LNCAP (cell line): ENCODE measurements around the gene GPC5.
A peak's percentile ranks its signal among the peaks of the same experiment; 100 is the strongest.

Experiments used
- CTCF ChIP-seq: fragments of 450-650 bp; IDR thresholded peaks from 2 replicates; pipeline ENCODE4 v1.5.1; 2017; ENCODE audit warnings: mild to moderate bottlenecking

The GPC5 gene

GRCh38 chr13:91627952-91628739 is 229.7 kb downstream of the GPC5 start:
- no peak for TF ChIP-seq CTCF

GRCh38 chr13:91630946-91631345 is 232.5 kb downstream of the GPC5 start:
- TF ChIP-seq CTCF: no peak

GRCh38 chr13:91632086-91632485 is 233.7 kb downstream of the GPC5 start:
- no peak for TF ChIP-seq CTCF

GRCh38 chr13:91639330-91639729 is 240.9 kb downstream of the GPC5 start:
- TF ChIP-seq CTCF: no peak

GRCh38 chr13:91643394-91643793 is 245.0 kb downstream of the GPC5 start:
- TF ChIP-seq CTCF: no peak

GRCh38 chr13:91644806-91645205 is 246.4 kb downstream of the GPC5 start:
- TF ChIP-seq CTCF: no peak

- TF ChIP-seq CTCF: peak; percentile 52; the same call in 1 of the 2 replicates
Observed at GRCh38 chr13:91647361-91647990, 249.1 kb downstream of the GPC5 start.
